ENCODE measurements around the gene ZNF800.

The ZNF800 gene

DNA sequence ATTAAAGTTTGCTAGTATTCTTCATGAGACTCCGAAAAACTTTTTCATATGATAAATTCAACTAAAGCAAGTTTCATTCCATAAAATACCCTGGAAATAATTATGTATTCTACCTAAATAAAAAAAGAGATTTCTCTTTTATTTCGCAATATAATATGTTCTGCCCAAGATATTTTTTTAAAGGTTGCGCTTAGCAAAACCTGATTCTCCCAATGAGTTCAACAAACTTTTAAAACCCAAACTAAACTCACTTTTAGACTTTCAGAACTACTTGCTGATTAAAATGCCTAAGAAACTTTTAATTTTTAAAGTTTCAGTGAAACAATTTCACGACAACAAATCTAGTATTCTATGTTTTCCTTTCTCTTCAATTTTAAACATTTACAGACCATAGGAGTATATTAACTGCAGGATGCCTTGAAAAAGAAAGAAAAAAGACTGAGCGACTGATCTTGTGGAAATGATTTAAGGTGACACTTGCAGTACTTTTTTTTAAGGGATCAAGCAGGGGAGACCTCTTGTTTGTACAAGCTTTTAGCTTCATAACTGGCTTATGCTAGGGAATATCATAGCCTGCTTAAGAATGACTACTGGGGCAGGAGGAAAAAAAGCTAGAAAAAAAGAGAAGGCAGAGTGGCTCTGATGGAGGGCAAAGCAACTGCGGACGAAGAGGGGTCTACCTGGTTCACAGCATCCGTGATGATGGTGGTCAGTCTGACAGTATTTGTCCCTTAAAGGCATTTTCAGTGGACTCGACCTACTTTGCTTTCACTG, 1.5 kb downstream of the ZNF800 start:
- DNase-seq (ENCODE audit: low spot score) (peak; percentile 42), FAIRE-seq (peak; percentile 27)

DNA sequence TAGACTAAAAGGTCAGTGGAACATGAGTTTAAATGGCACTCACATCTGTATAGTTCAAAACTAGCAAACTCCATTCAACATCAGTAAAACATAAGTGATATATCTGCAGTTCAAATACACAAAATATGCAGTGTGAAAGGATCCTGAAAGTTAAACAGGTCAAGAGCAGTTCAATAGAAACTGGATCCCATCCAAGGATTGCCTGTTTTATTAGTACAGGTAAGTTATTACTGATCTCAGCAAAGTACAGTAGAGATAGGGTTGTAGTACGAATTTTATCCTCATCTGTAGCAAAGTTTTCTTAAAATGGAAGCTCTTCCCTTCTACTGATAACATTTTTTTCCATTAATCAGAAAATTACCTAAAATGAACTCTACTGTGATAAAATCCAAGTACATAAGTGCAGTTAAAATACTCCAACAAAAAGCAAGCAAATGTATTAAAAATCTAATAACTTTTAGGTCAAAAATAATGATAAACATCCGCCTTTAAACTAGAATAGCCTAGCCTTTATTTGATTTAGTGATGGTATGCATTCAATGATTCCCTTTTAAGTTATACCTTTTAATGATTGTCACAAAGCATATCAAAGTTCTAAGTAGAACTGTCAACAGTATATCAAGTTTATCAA, 2.2 kb downstream of the ZNF800 start:
- no peak for DNase-seq (ENCODE audit: low spot score)
- FAIRE-seq, result peak; percentile 8

DNA sequence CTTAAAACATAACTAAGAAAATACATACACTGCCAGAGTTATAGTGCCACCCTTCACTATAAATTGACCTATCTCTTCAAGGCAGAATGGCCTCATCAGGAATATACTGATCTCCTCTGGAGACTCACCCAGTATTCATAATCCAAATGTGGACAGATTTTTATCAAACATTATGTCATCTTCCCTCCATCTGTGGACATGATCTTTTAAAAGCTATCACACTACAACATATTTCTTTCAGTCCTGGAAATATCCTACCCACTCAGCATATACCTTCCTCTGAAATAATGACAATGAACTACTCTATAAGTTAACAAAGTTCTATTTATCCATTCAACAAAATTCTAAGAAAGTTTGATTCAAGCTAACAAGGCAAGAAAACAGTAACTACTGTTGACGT, 3.2 kb downstream of the ZNF800 start:
- no peak for FAIRE-seq
- DNase-seq (ENCODE audit: low spot score), result no peak

GRCh38 chr7:127387974-127388373, 4.5 kb downstream of the ZNF800 start:
- DNase-seq (ENCODE audit: low spot score) (no peak), FAIRE-seq (no peak)

GRCh38 chr7:127383123-127383835, 9.2 kb downstream of the ZNF800 start:
- FAIRE-seq, result peak; percentile 45
- DNase-seq (ENCODE audit: low spot score), result peak; percentile 40

DNA sequence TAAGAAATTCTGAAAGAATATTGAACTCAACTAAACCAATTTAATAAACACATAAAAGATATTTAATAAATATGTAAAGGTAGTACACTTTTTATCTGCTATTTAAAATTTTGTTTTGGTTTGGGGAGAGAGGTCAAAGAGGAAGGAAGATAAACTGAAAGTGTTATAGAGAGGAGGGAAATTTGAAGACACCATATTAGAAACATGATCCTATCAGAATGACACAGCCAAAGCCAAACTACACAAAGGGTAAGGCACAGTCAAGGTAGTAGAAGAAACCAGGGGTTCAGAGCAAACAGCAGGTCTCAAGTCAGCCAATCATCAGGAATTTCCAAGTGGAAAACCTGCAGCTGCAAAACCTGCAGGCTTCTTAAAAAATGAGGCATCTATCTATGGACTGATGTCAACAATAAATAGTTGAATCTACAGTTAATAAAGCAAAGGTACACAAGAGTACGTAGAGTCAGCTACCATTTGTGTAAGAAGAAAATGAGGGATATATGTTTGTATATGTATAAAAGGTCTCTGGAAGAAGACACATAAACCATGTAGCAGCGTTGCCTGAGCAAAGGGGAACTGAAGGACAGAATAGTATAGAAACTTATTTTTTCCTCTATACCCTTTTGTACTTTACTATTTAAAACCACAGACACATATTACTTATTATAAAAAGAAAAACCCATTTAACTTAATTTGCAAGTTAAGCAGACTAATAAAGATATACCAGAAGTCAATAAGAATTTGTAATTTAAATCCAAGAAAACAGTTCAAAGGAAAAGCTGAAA, 10.0 kb downstream of the ZNF800 start:
- DNase-seq (ENCODE audit: low spot score) (no peak), FAIRE-seq (peak; percentile 30)

DNA sequence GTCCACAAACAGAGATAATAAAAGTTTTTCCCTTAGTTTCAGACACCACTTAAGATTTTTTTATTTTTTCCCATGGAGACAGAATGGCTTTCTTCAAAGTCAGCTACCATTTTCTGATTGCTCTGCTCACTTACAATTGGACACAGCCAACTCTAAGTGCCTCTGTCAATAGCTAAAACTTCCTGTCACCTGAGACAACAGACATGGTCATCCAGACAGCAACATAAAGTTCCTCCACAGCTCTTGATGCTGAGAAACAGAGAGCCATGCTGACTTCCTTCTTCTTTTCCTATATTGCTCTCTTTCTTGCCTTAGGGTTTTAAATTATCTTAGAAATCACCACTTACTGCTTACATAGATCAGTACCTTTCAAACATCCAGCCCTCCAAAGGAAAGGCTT, 12.0 kb downstream of the ZNF800 start:
- no peak for FAIRE-seq
- no peak for DNase-seq (ENCODE audit: low spot score)

DNA sequence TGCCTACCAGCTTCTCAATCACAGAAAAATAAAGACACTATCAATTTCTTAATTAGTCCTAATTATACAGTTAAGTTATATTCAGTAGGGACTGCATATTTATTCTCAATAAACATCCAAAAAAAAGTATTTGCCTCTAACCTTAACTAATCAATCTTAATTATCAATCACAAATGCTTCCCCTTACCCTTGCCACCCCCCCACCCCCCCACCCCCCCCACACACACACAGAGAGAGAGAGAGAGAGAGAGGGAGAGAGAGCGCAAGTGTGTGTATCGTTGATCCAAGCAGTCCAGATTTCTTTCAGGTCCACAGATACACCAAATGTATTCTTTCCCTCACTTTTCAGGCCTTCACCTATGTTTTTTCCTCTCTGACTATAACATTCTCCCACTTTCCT, 12.9 kb downstream of the ZNF800 start:
- FAIRE-seq, result no peak
- no peak for DNase-seq (ENCODE audit: low spot score)

- DNase-seq (ENCODE audit: low spot score), result no peak
- no peak for FAIRE-seq
Observed at GRCh38 chr7:127378537-127378936, 14.0 kb downstream of the ZNF800 start.

GRCh38 chr7:127377425-127377824, 15.1 kb downstream of the ZNF800 start:
- FAIRE-seq (no peak), DNase-seq (ENCODE audit: low spot score) (no peak)

- DNase-seq (ENCODE audit: low spot score) (no peak), FAIRE-seq (no peak)
Observed at GRCh38 chr7:127375631-127376030, 16.9 kb downstream of the ZNF800 start.

GRCh38 chr7:127367679-127368078, 24.8 kb downstream of the ZNF800 start:
- no peak for FAIRE-seq

GRCh38 chr7:127366680-127367079, 25.8 kb downstream of the ZNF800 start:
- DNase-seq (ENCODE audit: low spot score) (no peak), FAIRE-seq (no peak)

More at GRCh38 chr7:127367679-127368078, 24.8 kb downstream of the ZNF800 start:
- no peak for DNase-seq (ENCODE audit: low spot score)

DNA sequence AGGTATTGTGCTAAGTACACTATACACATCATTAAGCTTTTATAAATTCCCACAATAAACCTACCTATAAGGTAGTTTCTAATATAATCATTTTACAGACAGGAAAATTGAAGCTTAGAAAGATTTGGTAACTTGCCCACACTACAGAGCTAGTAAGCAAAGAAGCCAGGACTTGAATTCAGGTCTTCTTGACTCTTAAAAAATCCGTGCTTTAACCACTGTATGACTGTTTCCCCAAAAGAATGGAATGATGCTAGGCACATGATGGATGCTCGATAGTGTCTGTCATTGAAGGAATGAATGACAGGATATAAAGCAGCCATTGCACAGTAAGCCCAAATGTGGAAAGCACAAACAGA, 26.6 kb downstream of the ZNF800 start:
- no peak for FAIRE-seq

DNA sequence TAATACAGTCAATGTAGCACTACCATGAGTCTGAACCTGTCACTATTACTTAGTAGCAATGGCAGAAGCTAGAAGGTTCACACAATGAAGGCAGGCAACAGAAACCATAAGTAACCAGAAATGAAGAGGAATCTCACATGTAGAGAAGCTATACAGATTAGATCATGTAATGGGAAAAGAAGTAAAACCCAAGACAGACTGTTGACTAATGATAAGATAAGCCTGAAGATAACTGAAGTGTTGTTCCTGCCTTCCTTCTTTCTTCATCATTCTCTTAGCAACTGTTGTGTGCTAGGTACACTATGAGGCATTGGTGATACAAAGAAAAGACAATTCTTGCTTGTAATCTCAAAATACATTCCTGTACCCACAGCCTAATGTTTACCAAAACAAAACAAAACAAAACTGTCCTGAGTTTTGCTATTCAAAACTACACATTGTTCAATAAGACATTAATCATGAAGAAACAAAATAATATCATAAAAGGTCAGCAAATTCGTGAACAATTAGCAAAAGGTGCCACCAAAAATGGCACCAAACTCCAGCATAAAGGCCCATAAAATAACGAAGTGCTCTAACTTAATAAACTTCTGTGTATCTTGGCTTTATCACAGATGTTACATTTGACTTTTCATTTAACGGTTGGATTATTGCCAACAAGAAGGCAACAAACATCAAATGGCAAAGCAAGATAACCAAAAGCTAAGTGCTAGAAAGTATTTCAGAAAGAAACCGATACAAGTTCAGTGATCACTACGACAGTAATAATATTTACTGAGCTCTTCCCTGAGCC, 27.1 kb downstream of the ZNF800 start:
- DNase-seq (ENCODE audit: low spot score) (no peak), FAIRE-seq (no peak)

More for the DNA sequence above, 26.6 kb downstream of the ZNF800 start:
- no peak for DNase-seq (ENCODE audit: low spot score)

- FAIRE-seq (no peak), DNase-seq (ENCODE audit: low spot score) (no peak)
Observed at GRCh38 chr7:127362364-127363027, 30.0 kb downstream of the ZNF800 start.

GRCh38 chr7:127361736-127362135, 30.8 kb downstream of the ZNF800 start:
- no peak for FAIRE-seq

GRCh38 chr7:127359011-127359410, 33.5 kb downstream of the ZNF800 start:
- FAIRE-seq (no peak), DNase-seq (ENCODE audit: low spot score) (no peak)

More at GRCh38 chr7:127361736-127362135, 30.8 kb downstream of the ZNF800 start:
- no peak for DNase-seq (ENCODE audit: low spot score)

GRCh38 chr7:127353897-127354296, 38.6 kb downstream of the ZNF800 start:
- no peak for DNase-seq (ENCODE audit: low spot score)
- peak; percentile 23 for FAIRE-seq

DNA sequence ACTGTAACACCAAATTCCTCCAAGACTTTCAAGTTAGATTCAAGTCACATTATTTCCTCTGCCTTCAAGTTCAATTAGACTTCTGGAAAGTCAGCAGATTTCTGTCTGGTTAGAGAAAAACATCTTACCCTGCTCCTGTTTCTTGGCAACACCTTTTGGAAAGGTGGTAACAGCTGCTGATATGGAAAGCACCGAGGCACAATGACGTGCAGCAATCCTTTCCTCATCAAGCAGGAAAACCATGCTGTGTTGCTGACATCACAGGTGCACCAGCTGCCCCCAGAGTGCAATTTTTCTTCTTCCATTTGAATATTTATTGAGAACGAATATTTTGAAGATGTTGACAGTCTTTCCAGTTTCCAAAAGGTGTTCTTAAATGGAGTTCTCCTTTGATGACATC, 41.9 kb downstream of the ZNF800 start:
- FAIRE-seq, result no peak
- DNase-seq (ENCODE audit: low spot score), result no peak

All from RCC 7860 (cell line).